HEK293T (cell line): ENCODE results near the gene ESRRG.

Experiments
- ARNT ChIP-seq: fragments of 450-650 bp; IDR thresholded peaks from 2 replicates; pipeline ENCODE4 v1.6.1; 2017; ENCODE audit warnings: mild to moderate bottlenecking
- BHLHE40 ChIP-seq: fragments of 450-650 bp; IDR thresholded peaks from 2 replicates; pipeline ENCODE4 v1.6.1; 2016; ENCODE audit warnings: mild to moderate bottlenecking, moderate library complexity, borderline replicate concordance
- CTBP1 ChIP-seq: fragments of 450-650 bp; IDR thresholded peaks from 2 replicates; pipeline ENCODE4 v1.6.1; 2016; ENCODE audit warnings: borderline replicate concordance
- FOXA1 ChIP-seq: fragments of 450-650 bp; IDR thresholded peaks from 2 replicates; pipeline ENCODE4 v1.6.1; 2016; ENCODE audit warnings: mild to moderate bottlenecking
- FOXM1 ChIP-seq: fragments of 450-650 bp; IDR thresholded peaks from 2 replicates; pipeline ENCODE4 v1.6.1; 2017; ENCODE audit warnings: mild to moderate bottlenecking, borderline replicate concordance
- L3MBTL2 ChIP-seq: fragments of 450-650 bp; conservative IDR thresholded peaks from 2 replicates; pipeline ENCODE4 v1.6.1; 2016; ENCODE audit warnings: mild to moderate bottlenecking
- NFRKB ChIP-seq: fragments of 450-650 bp; IDR thresholded peaks from 2 replicates; pipeline ENCODE4 v1.6.1; 2016; ENCODE audit warnings: mild to moderate bottlenecking, moderate library complexity
- PKNOX1 ChIP-seq: fragments of 450-650 bp; IDR thresholded peaks from 2 replicates; pipeline ENCODE4 v1.6.1; 2016
- SP1 ChIP-seq: fragments of 450-650 bp; IDR thresholded peaks from 2 replicates; pipeline ENCODE4 v1.6.1; 2017
- SUZ12 ChIP-seq: fragments of 450-650 bp; IDR thresholded peaks from 2 replicates; pipeline ENCODE4 v1.6.1; 2016; ENCODE audit warnings: mild to moderate bottlenecking
- TARDBP ChIP-seq: fragments of 450-650 bp; IDR thresholded peaks from 2 replicates; pipeline ENCODE4 v1.6.1; 2016
- ZNF384 ChIP-seq: fragments of 450-650 bp; IDR thresholded peaks from 2 replicates; pipeline ENCODE4 v1.6.1; 2016

- no peak for TF ChIP-seq TARDBP
- TF ChIP-seq SP1 = no peak
- TF ChIP-seq FOXM1 = no peak
- TF ChIP-seq L3MBTL2 = no peak
- no peak for TF ChIP-seq SUZ12
- TF ChIP-seq PKNOX1 = no peak
- TF ChIP-seq BHLHE40 = no peak
- no peak for TF ChIP-seq ARNT
- no peak for TF ChIP-seq NFRKB
- TF ChIP-seq ZNF384 = no peak
- no peak for TF ChIP-seq FOXA1
- no peak for TF ChIP-seq CTBP1
Measured at GRCh38 chr1:216566641-216567205, 156.5 kb downstream of the ESRRG start.
